ENCODE results near the gene KSR2.

DNA sequence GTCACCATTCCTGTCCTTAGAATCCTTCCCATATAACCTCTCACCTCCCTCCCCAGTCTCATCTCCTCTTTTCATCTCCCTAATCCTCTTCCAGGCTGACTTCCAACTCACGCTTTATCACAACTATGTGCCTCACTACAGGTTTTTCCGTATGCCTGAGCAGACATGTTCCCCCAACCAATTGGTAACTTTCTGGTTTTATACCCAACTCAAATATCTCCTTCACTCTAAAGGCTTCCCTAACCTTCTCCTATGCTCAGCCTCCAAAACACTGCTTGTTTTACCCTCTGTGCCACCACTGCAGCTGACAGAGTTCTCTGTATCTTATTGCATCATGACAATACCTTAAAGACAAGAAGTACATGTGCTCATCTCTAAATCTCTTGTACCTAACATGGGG lies 139.7 kb downstream of the KSR2 start:
- TF ChIP-seq, protein P1, sequence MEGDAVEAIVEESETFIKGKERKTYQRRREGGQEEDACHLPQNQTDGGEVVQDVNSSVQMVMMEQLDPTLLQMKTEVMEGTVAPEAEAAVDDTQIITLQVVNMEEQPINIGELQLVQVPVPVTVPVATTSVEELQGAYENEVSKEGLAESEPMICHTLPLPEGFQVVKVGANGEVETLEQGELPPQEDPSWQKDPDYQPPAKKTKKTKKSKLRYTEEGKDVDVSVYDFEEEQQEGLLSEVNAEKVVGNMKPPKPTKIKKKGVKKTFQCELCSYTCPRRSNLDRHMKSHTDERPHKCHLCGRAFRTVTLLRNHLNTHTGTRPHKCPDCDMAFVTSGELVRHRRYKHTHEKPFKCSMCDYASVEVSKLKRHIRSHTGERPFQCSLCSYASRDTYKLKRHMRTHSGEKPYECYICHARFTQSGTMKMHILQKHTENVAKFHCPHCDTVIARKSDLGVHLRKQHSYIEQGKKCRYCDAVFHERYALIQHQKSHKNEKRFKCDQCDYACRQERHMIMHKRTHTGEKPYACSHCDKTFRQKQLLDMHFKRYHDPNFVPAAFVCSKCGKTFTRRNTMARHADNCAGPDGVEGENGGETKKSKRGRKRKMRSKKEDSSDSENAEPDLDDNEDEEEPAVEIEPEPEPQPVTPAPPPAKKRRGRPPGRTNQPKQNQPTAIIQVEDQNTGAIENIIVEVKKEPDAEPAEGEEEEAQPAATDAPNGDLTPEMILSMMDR (conservative IDR thresholded peaks at IDR 0.05; ENCODE audit: low read depth, low read length) = no peak
- no peak for TF ChIP-seq EZH2 (IDR thresholded peaks at IDR 0.05; ENCODE audit: borderline replicate concordance, low read depth, low read length, poor library complexity, severe bottlenecking)

Measured in A673 (cell line).